ENCODE data around the gene CDK4. TPM values are rescaled to one million over a fixed set of nuclear protein-coding genes. Genes with fewer than 3 reads are reported as not detected.

The CDK4 gene
- total and polyA plus RNA-seq, 8 donors: 80.1 to 269 (median 231) TPM

DNA sequence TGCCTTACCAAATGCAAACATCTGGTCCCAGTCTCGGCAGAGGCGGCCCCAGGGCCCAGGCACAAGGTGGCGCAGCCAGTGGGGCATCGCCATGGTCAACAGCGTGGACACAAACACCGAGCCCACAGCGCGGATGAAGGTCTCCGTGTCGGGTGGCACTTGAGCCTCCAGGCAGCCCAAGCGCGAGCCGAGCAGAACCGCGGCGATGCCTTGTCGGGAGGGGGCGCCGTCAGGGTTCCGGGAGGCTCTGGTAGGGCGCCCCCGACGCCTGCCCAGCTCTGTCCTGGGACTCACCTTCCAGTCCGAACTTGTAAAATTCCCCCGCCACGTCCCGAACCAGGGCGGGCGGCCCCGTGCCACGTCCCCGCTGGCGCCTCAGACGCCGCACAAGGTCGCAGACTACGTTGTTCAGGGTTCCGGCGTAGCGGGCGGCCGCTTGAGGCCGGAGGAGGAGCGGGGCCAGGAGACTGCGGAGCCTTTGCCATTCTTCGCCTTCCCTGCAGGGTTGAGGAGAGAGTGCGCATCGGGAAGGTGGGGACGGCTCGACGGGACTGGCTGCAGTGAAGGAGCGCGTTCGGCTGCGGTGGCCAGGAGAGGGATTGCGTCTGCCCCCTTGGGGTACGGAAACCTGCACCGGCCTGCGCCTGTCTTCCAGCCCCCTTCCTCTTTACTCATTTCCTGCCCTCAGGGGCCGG is 13.0 kb upstream of the CDK4 start:
- H3K4me1 ChIP-seq: peaks cover 23 to 32% of the 10 kb centered on the region in 2 donors
- H3K27ac ChIP-seq: no peak overlapping the region
- H3K9me3 ChIP-seq: no peaks in the 10 kb centered on the region
- H3K27me3 ChIP-seq: peaks cover 24 to 55% of the 10 kb centered on the region in 2 donors
- intact Hi-C loops (cut with DNase I): no loop called here
- ATAC-seq (peak; percentile 60), DNase-seq (peak in 1 of 4 donors; percentile 86)
- H3K4me3 ChIP-seq: peak overlapping the region; percentile 38 to 45
- TF ChIP-seq, protein P1, sequence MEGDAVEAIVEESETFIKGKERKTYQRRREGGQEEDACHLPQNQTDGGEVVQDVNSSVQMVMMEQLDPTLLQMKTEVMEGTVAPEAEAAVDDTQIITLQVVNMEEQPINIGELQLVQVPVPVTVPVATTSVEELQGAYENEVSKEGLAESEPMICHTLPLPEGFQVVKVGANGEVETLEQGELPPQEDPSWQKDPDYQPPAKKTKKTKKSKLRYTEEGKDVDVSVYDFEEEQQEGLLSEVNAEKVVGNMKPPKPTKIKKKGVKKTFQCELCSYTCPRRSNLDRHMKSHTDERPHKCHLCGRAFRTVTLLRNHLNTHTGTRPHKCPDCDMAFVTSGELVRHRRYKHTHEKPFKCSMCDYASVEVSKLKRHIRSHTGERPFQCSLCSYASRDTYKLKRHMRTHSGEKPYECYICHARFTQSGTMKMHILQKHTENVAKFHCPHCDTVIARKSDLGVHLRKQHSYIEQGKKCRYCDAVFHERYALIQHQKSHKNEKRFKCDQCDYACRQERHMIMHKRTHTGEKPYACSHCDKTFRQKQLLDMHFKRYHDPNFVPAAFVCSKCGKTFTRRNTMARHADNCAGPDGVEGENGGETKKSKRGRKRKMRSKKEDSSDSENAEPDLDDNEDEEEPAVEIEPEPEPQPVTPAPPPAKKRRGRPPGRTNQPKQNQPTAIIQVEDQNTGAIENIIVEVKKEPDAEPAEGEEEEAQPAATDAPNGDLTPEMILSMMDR (IDR thresholded peaks at IDR 0.05): peak in 1 of 2 donors; percentile 15
- peaks cover 0 to 22% of the 10 kb centered on the region in 2 donors for H3K36me3 ChIP-seq

DNA sequence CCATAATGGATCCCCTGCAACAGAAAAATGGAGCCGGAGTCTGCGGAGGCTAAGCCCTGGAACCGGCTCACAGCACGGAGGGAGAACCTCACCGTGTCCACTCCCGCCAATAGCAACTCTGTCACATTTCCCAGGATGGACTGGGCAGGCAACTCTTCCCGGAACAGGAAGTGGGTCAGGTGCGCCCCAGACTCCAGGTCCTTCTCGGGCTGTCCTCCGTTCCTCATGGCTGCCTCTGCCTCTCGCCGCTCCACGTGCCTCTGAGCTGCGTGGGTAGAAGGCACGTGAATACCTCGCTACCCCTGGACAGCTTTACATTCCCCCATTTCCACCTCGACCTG is 12.5 kb upstream of the CDK4 start:
- DNase-seq: no peak
- intact Hi-C loops (cut with DNase I): no loop called here
- Histone ChIP-seq H3K36me3 (peaks cover 0 to 17% of the 10 kb centered on the region in 2 donors), H3K27ac (no peak overlapping the region), H3K9me3 (no peaks in the 10 kb centered on the region), H3K4me1 (peaks cover 23 to 32% of the 10 kb centered on the region in 2 donors), H3K27me3 (peaks cover 24 to 55% of the 10 kb centered on the region in 2 donors), H3K4me3 (peak overlapping the region; percentile 38 to 45)
- peak; percentile 24 for ATAC-seq
- TF ChIP-seq, protein P1 (IDR thresholded peaks at IDR 0.05): no peak

DNA sequence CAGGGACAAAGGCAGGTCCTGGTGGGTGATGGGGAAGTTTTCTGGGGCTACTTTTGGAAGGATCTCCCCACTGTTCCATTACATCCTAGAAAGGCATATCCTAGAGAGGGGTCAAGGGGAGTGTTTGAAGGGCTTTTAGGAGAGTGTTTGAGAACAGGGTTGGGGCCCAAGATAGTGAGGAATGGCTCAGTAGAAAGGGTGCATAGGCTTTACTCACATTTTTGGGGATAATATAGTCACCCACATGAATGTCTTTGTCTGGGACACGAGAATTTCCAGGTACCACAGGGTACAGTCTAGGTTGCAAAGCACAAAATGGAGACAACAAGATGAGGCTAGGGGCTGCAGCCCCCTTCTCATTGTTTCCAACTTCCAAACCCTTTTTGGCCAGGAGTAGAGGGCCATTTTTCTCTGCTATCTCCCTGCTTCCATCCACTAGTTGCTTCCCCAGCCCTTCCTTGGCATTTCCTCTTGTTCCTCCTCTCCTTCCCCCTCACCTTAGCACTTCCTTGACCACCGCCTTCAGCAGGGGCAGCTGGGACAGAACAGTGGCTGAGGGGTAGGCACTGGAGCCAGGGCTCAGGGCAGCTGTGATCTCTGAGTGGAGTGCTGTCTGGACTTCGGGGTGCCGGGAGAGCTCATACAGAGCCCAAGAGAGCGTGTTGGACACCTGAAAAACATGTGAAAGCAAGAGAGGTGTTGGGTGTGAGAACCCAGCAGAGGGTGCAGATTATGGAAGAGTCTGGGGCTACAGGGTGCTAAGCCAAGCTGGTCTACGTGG is 12.0 kb upstream of the CDK4 start:
- peaks cover 23 to 32% of the 10 kb centered on the region in 2 donors for H3K4me1 ChIP-seq
- H3K27me3 ChIP-seq: peaks cover 24 to 55% of the 10 kb centered on the region in 2 donors
- H3K4me3 ChIP-seq: peak overlapping the region in 1 of 2 donors; percentile 45
- H3K36me3 ChIP-seq: peaks cover 0 to 14% of the 10 kb centered on the region in 2 donors
- intact Hi-C loops (cut with DNase I): no loop called here
- TF ChIP-seq, protein P1 (IDR thresholded peaks at IDR 0.05): no peak
- no peak overlapping the region for H3K27ac ChIP-seq
- DNase-seq (no peak), ATAC-seq (no peak)
- H3K9me3 ChIP-seq: no peaks in the 10 kb centered on the region

DNA sequence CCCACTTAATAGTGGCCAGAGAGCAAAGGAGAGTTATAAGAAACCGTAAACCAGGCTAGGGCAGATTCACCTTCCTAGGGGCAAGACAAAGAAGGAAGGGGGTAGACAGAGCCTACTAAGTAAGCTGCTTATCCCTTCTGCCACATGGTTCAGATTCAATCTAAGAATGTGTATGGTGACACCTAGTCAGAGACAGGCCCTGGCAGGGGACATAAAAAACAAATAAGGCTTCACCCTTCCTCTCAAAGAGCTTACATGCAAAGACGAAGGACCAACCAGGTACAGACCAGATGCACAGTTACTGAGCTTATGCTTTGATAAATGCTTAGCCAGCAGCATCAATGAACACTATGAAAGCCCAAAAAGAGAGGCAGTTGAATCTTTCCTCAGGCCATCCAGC is 10.4 kb upstream of the CDK4 start:
- Histone ChIP-seq H3K4me1 (peaks cover 23 to 32% of the 10 kb centered on the region in 2 donors), H3K36me3 (peaks cover 0 to 20% of the 10 kb centered on the region in 2 donors), H3K27me3 (peaks cover 24 to 51% of the 10 kb centered on the region in 2 donors), H3K9me3 (no peaks in the 10 kb centered on the region), H3K4me3 (no peak overlapping the region), H3K27ac (no peak overlapping the region)
- intact Hi-C loops (cut with DNase I): no loop called here
- TF ChIP-seq, protein P1 (IDR thresholded peaks at IDR 0.05): no peak
- ATAC-seq: no peak
- DNase-seq: no peak

DNA sequence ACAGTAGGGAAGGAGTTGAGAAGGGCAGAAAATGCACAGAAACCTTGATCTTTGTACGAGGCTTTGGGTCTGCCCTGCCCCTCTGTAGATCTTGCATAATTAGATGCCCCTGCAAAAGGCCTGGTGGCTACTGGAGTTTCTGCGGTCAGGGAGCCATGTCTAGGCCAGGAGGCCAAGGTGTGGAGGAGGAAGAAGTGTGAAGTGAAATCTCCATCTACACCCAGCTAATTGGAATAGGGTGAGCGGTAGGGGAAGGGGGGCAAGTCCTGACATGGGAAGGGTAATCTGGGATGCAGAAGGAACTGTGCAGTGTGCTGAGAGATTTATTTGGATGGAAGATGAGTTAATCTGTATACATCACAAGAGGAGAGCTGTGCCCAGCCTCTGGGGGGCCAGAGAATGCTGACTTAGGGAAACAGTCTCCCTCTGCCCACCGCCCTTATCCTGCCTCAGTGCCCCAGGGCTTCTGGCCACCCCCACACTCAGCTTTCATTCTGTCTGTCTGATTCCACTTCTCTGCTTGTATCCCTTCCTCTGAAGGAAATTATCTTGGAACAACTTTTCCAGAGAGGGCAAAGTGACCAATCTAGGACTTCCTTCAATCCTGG is 9.4 kb upstream of the CDK4 start:
- no peak for DNase-seq
- TF ChIP-seq, protein P1 (IDR thresholded peaks at IDR 0.05): no peak
- H3K4me1 ChIP-seq: peaks cover 15 to 28% of the 10 kb centered on the region in 2 donors
- no peak for ATAC-seq
- intact Hi-C loops (cut with DNase I): no loop called here
- no peaks in the 10 kb centered on the region for H3K9me3 ChIP-seq
- H3K27me3 ChIP-seq: peaks cover 24 to 41% of the 10 kb centered on the region in 2 donors
- H3K4me3 ChIP-seq: no peak overlapping the region
- H3K36me3 ChIP-seq: peaks cover 0 to 20% of the 10 kb centered on the region in 2 donors
- no peak overlapping the region for H3K27ac ChIP-seq
